ENCODE data around the gene SEMA6C.

Gene SEMA6C

GRCh38 chr1:151132335-151133017 is 14.0 kb downstream of the SEMA6C start (continued):
- TF ChIP-seq, protein P1, sequence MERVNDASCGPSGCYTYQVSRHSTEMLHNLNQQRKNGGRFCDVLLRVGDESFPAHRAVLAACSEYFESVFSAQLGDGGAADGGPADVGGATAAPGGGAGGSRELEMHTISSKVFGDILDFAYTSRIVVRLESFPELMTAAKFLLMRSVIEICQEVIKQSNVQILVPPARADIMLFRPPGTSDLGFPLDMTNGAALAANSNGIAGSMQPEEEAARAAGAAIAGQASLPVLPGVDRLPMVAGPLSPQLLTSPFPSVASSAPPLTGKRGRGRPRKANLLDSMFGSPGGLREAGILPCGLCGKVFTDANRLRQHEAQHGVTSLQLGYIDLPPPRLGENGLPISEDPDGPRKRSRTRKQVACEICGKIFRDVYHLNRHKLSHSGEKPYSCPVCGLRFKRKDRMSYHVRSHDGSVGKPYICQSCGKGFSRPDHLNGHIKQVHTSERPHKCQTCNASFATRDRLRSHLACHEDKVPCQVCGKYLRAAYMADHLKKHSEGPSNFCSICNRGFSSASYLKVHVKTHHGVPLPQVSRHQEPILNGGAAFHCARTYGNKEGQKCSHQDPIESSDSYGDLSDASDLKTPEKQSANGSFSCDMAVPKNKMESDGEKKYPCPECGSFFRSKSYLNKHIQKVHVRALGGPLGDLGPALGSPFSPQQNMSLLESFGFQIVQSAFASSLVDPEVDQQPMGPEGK (tag by site-specific recombination; IDR thresholded peaks at IDR 0.05) = no peak
- no peak for TF ChIP-seq ZNF596 (tag by site-specific recombination; IDR thresholded peaks at IDR 0.05)
- TF ChIP-seq TSHZ1 (tag by site-specific recombination; IDR thresholded peaks at IDR 0.05; ENCODE audit: borderline replicate concordance) = no peak
- no peak for TF ChIP-seq ZNF76 (tag by site-specific recombination; IDR thresholded peaks at IDR 0.05; ENCODE audit: borderline replicate concordance, low read depth)
- TF ChIP-seq, protein P2, sequence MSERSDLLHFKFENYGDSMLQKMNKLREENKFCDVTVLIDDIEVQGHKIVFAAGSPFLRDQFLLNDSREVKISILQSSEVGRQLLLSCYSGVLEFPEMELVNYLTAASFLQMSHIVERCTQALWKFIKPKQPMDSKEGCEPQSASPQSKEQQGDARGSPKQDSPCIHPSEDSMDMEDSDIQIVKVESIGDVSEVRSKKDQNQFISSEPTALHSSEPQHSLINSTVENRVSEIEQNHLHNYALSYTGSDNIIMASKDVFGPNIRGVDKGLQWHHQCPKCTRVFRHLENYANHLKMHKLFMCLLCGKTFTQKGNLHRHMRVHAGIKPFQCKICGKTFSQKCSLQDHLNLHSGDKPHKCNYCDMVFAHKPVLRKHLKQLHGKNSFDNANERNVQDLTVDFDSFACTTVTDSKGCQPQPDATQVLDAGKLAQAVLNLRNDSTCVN (tag by site-specific recombination; optimal IDR thresholded peaks at IDR 0.05) = no peak
- TF ChIP-seq SCRT2 (tag by site-specific recombination; IDR thresholded peaks at IDR 0.05) = no peak
- TF ChIP-seq ZIC2 (tag by site-specific recombination; IDR thresholded peaks at IDR 0.05) = no peak

DNA sequence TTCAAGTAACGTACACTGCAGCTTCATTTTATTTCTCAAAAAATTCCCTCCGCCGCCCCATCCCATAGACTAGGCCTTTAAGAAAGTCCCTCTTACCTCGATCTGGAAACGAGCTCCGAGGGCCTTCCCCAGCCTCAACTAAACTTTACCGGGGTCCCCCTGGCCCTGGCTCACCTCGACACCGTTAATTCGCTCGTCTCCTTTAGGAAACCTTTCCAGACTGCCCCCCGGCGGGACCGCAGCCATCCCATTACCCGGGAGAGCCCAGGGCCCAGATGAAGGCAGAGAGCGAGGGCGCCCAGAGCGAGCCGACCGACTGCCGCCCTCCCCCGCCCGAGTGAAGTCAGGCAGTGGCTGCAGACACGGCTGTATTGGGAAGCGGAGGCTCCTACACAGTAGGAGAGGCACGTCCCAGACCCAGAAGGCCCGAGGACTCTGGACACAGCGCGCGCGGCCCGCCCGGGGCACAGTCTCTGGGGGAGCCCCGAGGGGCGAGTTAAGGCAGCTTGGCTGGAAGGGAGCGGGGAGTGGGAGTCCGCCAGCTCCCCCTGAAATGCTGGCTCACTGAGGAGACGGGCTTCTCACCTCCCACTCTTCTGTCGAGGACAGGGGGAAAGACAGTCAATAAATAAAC is 14.6 kb downstream of the SEMA6C start:
- Histone ChIP-seq H3K4me1 (ENCODE audit: control insufficient read depth, insufficient read depth, low read length) (no peaks in the 10 kb centered on the region), H3K27ac (ENCODE audit: extremely low read depth, low read depth, low read length) (no peak overlapping the region), H3K36me3 (ENCODE audit: control insufficient read depth in 2 of 2, insufficient read depth in 1 of 2, low read length in 2 of 2) (peaks cover 0 to 41% of the 10 kb centered on the region in 2 experiments; a peak in 1 of 3 replicates), H3K4me3 (ENCODE audit: low read depth, low read length) (no peak overlapping the region), H3K9me3 (ENCODE audit: control insufficient read depth, insufficient read depth, low read depth, low read length) (no peaks in the 10 kb centered on the region)
- POLR2A ChIA-PET = no interaction called here
- no peak for TF ChIP-seq SP3 (tag by site-specific recombination; IDR thresholded peaks at IDR 0.05)
- TF ChIP-seq, protein P3, sequence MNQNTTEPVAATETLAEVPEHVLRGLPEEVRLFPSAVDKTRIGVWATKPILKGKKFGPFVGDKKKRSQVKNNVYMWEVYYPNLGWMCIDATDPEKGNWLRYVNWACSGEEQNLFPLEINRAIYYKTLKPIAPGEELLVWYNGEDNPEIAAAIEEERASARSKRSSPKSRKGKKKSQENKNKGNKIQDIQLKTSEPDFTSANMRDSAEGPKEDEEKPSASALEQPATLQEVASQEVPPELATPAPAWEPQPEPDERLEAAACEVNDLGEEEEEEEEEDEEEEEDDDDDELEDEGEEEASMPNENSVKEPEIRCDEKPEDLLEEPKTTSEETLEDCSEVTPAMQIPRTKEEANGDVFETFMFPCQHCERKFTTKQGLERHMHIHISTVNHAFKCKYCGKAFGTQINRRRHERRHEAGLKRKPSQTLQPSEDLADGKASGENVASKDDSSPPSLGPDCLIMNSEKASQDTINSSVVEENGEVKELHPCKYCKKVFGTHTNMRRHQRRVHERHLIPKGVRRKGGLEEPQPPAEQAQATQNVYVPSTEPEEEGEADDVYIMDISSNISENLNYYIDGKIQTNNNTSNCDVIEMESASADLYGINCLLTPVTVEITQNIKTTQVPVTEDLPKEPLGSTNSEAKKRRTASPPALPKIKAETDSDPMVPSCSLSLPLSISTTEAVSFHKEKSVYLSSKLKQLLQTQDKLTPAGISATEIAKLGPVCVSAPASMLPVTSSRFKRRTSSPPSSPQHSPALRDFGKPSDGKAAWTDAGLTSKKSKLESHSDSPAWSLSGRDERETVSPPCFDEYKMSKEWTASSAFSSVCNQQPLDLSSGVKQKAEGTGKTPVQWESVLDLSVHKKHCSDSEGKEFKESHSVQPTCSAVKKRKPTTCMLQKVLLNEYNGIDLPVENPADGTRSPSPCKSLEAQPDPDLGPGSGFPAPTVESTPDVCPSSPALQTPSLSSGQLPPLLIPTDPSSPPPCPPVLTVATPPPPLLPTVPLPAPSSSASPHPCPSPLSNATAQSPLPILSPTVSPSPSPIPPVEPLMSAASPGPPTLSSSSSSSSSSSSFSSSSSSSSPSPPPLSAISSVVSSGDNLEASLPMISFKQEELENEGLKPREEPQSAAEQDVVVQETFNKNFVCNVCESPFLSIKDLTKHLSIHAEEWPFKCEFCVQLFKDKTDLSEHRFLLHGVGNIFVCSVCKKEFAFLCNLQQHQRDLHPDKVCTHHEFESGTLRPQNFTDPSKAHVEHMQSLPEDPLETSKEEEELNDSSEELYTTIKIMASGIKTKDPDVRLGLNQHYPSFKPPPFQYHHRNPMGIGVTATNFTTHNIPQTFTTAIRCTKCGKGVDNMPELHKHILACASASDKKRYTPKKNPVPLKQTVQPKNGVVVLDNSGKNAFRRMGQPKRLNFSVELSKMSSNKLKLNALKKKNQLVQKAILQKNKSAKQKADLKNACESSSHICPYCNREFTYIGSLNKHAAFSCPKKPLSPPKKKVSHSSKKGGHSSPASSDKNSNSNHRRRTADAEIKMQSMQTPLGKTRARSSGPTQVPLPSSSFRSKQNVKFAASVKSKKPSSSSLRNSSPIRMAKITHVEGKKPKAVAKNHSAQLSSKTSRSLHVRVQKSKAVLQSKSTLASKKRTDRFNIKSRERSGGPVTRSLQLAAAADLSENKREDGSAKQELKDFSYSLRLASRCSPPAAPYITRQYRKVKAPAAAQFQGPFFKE (tag by site-specific recombination; IDR thresholded peaks at IDR 0.05; ENCODE audit: borderline replicate concordance) = no peak
- TF ChIP-seq ZNF239 (tag by site-specific recombination; IDR thresholded peaks at IDR 0.05) = no peak
- TF ChIP-seq ZNF510 (tag by site-specific recombination; IDR thresholded peaks at IDR 0.05; ENCODE audit: insufficient replicate concordance) = no peak
- no peak for TF ChIP-seq ZNF473 (tag by site-specific recombination; IDR thresholded peaks at IDR 0.05)
- TF ChIP-seq, protein P4, sequence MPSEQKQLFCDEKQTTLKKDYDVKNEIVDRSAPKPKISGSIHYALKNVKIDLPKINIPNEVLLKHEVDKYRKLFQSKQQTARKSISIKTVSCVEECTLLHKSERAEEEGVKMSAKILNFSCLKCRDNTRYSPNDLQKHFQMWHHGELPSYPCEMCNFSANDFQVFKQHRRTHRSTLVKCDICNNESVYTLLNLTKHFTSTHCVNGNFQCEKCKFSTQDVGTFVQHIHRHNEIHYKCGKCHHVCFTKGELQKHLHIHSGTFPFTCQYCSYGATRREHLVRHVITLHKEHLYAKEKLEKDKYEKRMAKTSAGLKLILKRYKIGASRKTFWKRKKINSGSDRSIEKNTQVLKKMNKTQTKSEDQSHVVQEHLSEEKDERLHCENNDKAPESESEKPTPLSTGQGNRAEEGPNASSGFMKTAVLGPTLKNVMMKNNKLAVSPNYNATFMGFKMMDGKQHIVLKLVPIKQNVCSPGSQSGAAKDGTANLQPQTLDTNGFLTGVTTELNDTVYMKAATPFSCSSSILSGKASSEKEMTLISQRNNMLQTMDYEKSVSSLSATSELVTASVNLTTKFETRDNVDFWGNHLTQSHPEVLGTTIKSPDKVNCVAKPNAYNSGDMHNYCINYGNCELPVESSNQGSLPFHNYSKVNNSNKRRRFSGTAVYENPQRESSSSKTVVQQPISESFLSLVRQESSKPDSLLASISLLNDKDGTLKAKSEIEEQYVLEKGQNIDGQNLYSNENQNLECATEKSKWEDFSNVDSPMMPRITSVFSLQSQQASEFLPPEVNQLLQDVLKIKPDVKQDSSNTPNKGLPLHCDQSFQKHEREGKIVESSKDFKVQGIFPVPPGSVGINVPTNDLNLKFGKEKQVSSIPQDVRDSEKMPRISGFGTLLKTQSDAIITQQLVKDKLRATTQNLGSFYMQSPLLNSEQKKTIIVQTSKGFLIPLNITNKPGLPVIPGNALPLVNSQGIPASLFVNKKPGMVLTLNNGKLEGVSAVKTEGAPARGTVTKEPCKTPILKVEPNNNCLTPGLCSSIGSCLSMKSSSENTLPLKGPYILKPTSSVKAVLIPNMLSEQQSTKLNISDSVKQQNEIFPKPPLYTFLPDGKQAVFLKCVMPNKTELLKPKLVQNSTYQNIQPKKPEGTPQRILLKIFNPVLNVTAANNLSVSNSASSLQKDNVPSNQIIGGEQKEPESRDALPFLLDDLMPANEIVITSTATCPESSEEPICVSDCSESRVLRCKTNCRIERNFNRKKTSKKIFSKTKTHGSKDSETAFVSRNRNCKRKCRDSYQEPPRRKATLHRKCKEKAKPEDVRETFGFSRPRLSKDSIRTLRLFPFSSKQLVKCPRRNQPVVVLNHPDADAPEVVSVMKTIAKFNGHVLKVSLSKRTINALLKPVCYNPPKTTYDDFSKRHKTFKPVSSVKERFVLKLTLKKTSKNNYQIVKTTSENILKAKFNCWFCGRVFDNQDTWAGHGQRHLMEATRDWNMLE (tag by site-specific recombination; conservative IDR thresholded peaks at IDR 0.05; ENCODE audit: low read depth) = no peak
- CTCF ChIA-PET = interaction anchor here (1.1 kb wide), 1 partner anchor 69 kb away, joined by 3 read pairs; no protein-coding TSS in a partner anchor
